NK-92 (cell line): ENCODE measurements around the gene PKN2.

Experiments
- DNase-seq: peaks from one replicate; lab custom pipeline; 2025; ENCODE audit not compliant: unreplicated experiment; lab: John Stamatoyannopoulos, UW

Gene PKN2

GRCh38 chr1:88731475-88732269 is 47.6 kb downstream of the PKN2 start:
- no peak for DNase-seq

- no peak for DNase-seq
Observed at GRCh38 chr1:88735382-88735781, 51.3 kb downstream of the PKN2 start.

GRCh38 chr1:88735909-88736308 is 51.8 kb downstream of the PKN2 start:
- no peak for DNase-seq

GRCh38 chr1:88736633-88737248 is 52.7 kb downstream of the PKN2 start:
- DNase-seq, result no peak

- no peak for DNase-seq
Observed at GRCh38 chr1:88737338-88737927, 53.4 kb downstream of the PKN2 start.

GRCh38 chr1:88740784-88741183 is 56.7 kb downstream of the PKN2 start:
- DNase-seq, result no peak

- DNase-seq, result no peak
Observed at GRCh38 chr1:88741413-88741812, 57.3 kb downstream of the PKN2 start.

- DNase-seq, result no peak
Observed at GRCh38 chr1:88742531-88742930, 58.5 kb downstream of the PKN2 start.

GRCh38 chr1:88744142-88744541 is 60.1 kb downstream of the PKN2 start:
- DNase-seq, result no peak

- no peak for DNase-seq
Observed at GRCh38 chr1:88746916-88747315, 62.8 kb downstream of the PKN2 start.

GRCh38 chr1:88751714-88752113 is 67.6 kb downstream of the PKN2 start:
- DNase-seq, result no peak

- no peak for DNase-seq
Observed at GRCh38 chr1:88753506-88753905, 69.4 kb downstream of the PKN2 start.

- DNase-seq, result no peak
Observed at GRCh38 chr1:88763649-88764406, 79.8 kb downstream of the PKN2 start.

GRCh38 chr1:88768187-88768586 is 84.1 kb downstream of the PKN2 start:
- DNase-seq, result no peak

- DNase-seq, result no peak
Observed at GRCh38 chr1:88768816-88769215, 84.7 kb downstream of the PKN2 start.

- DNase-seq, result no peak
Observed at GRCh38 chr1:88773540-88774150, 89.6 kb downstream of the PKN2 start.

GRCh38 chr1:88774151-88774556 is 90.1 kb downstream of the PKN2 start:
- no peak for DNase-seq

GRCh38 chr1:88777604-88778149 is 93.6 kb downstream of the PKN2 start:
- no peak for DNase-seq

- DNase-seq, result no peak
Observed at GRCh38 chr1:88779880-88780279, 95.8 kb downstream of the PKN2 start.

GRCh38 chr1:88780485-88780884 is 96.4 kb downstream of the PKN2 start:
- DNase-seq, result no peak

GRCh38 chr1:88783145-88783544 is 99.1 kb downstream of the PKN2 start:
- DNase-seq, result no peak
